CD1c-positive myeloid dendritic cell (primary cell): ENCODE data around the gene CXADR.

Source experiments
- DNase-seq: peaks from one replicate; pipeline ENCODE4 v3.0.0-alpha.2; 2016; ENCODE audit errors: extremely low spot score

Gene CXADR

GRCh38 chr21:17607684-17608083 lies 94.8 kb downstream of the CXADR start:
- DNase-seq: no peak

GRCh38 chr21:17609681-17610080 lies 96.8 kb downstream of the CXADR start:
- DNase-seq: no peak

- DNase-seq: no peak
These were observed 98.1 kb downstream of the CXADR start for GRCh38 chr21:17610911-17611310.

- peak; percentile 92 for DNase-seq
These were observed 98.7 kb downstream of the CXADR start for GRCh38 chr21:17611414-17612022.

GRCh38 chr21:17612023-17612564 lies 99.3 kb downstream of the CXADR start:
- peak; percentile 81 for DNase-seq

GRCh38 chr21:17612565-17613241 lies 99.9 kb downstream of the CXADR start, which contains the start of gene BTG3:
Gene BTG3, minus strand, starts transcription at chr21:17612901. Its CDS starts 3,757 bp downstream, at chr21:17609144.
- peak; percentile 86 for DNase-seq

- DNase-seq: peak; percentile 16
These were observed 100.4 kb downstream of the CXADR start for GRCh38 chr21:17613242-17613676.

- DNase-seq: no peak
These were observed 104.0 kb downstream of the CXADR start for GRCh38 chr21:17616831-17617230.

- no peak for DNase-seq
These were observed 109.2 kb downstream of the CXADR start for GRCh38 chr21:17622018-17622417.

GRCh38 chr21:17631195-17631594 lies 118.4 kb downstream of the CXADR start:
- DNase-seq: no peak

- DNase-seq: no peak
These were observed 123.9 kb downstream of the CXADR start for GRCh38 chr21:17636711-17637110.

GRCh38 chr21:17640821-17641220 lies 128.0 kb downstream of the CXADR start:
- no peak for DNase-seq
